Measurements from ENCODE around the gene HTT. TPM values are rescaled to one million over a fixed set of nuclear protein-coding genes. Genes with fewer than 3 reads are reported as not detected.

HTT gene
- total RNA-seq, 1 experiment from 2014 or later: 85.4 TPM

DNA sequence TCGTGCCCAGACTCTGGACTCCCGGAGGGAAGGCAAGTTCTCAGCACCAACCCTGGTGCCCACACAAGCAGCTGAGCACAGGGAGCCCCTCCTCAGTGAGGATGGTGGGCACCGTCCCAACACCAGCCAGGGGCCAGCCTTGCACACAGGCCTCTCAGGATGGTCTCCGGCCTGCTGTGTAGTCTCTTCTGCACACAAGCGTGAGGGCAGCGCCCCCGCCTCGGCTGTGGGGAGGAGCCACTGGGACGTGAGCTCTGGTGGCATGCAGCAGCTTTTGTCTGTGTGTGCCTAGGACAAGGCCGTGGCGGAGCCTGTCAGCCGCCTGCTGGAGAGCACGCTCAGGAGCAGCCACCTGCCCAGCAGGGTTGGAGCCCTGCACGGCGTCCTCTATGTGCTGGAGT lies 158.4 kb downstream of the HTT start (continued):
- TF ChIP-seq, protein P1, sequence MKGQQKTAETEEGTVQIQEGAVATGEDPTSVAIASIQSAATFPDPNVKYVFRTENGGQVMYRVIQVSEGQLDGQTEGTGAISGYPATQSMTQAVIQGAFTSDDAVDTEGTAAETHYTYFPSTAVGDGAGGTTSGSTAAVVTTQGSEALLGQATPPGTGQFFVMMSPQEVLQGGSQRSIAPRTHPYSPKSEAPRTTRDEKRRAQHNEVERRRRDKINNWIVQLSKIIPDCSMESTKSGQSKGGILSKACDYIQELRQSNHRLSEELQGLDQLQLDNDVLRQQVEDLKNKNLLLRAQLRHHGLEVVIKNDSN (CRISPR knock-in tag; IDR thresholded peaks at IDR 0.05): no peak
- no peak for TF ChIP-seq PRRX2 (CRISPR knock-in tag; IDR thresholded peaks at IDR 0.05)
- TF ChIP-seq, protein P2, sequence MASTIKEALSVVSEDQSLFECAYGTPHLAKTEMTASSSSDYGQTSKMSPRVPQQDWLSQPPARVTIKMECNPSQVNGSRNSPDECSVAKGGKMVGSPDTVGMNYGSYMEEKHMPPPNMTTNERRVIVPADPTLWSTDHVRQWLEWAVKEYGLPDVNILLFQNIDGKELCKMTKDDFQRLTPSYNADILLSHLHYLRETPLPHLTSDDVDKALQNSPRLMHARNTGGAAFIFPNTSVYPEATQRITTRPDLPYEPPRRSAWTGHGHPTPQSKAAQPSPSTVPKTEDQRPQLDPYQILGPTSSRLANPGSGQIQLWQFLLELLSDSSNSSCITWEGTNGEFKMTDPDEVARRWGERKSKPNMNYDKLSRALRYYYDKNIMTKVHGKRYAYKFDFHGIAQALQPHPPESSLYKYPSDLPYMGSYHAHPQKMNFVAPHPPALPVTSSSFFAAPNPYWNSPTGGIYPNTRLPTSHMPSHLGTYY (CRISPR knock-in tag; IDR thresholded peaks at IDR 0.05): no peak

DNA sequence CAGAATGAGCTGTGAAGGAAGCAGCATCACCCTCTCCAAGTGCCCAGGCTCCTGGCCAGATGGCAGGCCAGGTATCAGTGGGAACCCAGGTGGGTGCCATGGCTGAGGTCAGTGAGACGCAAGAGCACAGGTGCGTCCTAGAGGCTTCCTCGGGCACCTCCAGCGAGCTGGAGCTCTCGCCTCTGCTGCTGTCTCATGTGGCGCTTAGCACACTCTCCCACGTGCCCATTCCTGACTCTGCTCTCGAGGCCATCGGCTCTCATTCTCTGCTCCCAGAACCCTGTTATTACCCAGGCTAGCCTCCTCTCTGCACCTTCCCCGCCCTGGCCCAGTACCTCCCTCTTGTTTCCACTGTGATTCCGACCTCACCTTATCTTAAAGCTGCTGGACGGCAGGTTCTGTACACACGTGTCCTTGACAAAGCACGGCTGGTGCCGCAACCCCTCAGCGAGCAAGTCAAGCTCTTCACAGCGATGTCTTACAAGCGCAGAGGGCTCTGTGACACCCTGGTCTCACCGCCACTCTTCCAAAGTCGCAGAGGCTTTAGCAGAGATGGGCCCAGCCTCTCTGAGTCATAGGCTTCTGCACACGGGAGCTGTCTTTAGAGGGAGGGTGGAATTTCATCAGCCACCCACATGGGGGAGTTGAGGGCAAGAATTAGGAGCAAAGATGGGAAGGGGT lies 159.1 kb downstream of the HTT start:
- Mint-ChIP-seq H3K4me3 (no peak overlapping the region), H3K27ac (peak overlapping the region; percentile 30; the same call in 1 of the 2 replicates), H3K27me3 (ENCODE audit: low read depth) (peaks cover 20% of the 10 kb centered on the region), H3K36me3 (peaks cover 69% of the 10 kb centered on the region), H3K4me1 (peaks cover 15% of the 10 kb centered on the region), H3K9me3 (peaks cover 8% of the 10 kb centered on the region)
- POLR2A ChIA-PET: no interaction called here
- ATAC-seq (no peak), DNase-seq (ENCODE audit: low spot score) (no peak)
- CTCF ChIA-PET: interaction anchor here (0.7 to 1.7 kb wide), 7 partner anchors 8 to 91 kb away, joined by 3 to 11 read pairs (median 3); partner anchors contain the start of gene MSANTD1
- no peak for TF ChIP-seq ZNF232 (CRISPR knock-in tag; IDR thresholded peaks at IDR 0.05)
- TF ChIP-seq, protein P3, sequence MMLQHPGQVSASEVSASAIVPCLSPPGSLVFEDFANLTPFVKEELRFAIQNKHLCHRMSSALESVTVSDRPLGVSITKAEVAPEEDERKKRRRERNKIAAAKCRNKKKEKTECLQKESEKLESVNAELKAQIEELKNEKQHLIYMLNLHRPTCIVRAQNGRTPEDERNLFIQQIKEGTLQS (CRISPR knock-in tag; conservative IDR thresholded peaks at IDR 0.05): no peak

DNA sequence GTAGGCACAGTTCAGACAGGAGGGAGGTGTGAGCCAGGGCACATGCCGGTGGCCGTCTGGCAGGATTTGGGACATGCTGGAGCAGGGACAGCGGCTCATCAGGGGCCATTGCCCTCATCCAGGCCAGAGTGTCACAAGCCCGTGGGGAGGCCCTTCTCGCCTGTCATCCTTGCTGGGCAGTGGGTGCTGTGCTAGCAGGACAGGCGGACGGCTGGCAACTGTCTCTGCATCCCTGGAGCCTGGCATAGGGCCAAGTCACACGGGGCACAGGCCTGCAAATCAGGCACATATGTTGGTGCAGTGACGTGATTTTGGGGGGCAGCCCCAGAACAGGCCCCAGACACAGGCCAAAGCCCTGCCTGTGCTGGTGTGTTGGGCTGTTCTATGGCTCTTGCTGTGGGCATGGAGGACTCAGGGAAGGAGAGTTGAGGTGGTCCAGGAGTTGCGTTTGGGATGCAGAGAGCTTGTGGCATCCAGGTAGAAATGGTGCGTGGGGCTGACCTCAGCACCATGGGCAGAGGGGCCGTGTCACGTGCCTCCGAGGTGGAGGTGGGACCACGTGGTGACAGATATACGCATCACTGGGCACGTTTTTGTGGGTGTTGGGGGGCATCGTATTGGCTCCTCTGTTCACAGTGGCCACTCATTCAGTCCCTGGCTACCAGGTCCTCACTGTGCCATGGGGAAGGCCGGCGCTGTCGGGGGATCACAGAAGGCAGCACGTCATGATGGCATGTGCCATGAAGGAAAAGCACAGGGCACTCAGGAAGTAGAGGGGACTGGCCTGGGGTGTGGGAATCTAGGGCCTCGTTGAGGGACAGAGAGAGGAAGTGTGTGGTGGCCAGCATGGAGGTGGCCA lies 159.9 kb downstream of the HTT start:
- Mint-ChIP-seq H3K36me3 (peaks cover 63% of the 10 kb centered on the region), H3K9me3 (peaks cover 2% of the 10 kb centered on the region), H3K27ac (no peak overlapping the region; the same call in 1 of the 2 replicates), H3K4me1 (peaks cover 15% of the 10 kb centered on the region), H3K27me3 (ENCODE audit: low read depth) (peaks cover 20% of the 10 kb centered on the region), H3K4me3 (no peak overlapping the region)
- DNase-seq (ENCODE audit: low spot score) (no peak), ATAC-seq (no peak)
- TF ChIP-seq NR3C1 (CRISPR knock-in tag; conservative IDR thresholded peaks at IDR 0.05; ENCODE audit: low read depth) (no peak), FOXP1 (CRISPR knock-in tag; IDR thresholded peaks at IDR 0.05; ENCODE audit: borderline replicate concordance) (no peak), EMX1 (CRISPR knock-in tag; IDR thresholded peaks at IDR 0.05) (no peak), PRRX2 (CRISPR knock-in tag; IDR thresholded peaks at IDR 0.05) (no peak), ELF4 (CRISPR knock-in tag; IDR thresholded peaks at IDR 0.05; ENCODE audit: low read depth) (no peak)
- TF ChIP-seq, protein P4, sequence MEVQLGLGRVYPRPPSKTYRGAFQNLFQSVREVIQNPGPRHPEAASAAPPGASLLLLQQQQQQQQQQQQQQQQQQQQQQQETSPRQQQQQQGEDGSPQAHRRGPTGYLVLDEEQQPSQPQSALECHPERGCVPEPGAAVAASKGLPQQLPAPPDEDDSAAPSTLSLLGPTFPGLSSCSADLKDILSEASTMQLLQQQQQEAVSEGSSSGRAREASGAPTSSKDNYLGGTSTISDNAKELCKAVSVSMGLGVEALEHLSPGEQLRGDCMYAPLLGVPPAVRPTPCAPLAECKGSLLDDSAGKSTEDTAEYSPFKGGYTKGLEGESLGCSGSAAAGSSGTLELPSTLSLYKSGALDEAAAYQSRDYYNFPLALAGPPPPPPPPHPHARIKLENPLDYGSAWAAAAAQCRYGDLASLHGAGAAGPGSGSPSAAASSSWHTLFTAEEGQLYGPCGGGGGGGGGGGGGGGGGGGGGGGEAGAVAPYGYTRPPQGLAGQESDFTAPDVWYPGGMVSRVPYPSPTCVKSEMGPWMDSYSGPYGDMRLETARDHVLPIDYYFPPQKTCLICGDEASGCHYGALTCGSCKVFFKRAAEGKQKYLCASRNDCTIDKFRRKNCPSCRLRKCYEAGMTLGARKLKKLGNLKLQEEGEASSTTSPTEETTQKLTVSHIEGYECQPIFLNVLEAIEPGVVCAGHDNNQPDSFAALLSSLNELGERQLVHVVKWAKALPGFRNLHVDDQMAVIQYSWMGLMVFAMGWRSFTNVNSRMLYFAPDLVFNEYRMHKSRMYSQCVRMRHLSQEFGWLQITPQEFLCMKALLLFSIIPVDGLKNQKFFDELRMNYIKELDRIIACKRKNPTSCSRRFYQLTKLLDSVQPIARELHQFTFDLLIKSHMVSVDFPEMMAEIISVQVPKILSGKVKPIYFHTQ (CRISPR knock-in tag; IDR thresholded peaks at IDR 0.05): no peak
- ChIA-PET CTCF (interaction anchor here (0.9 to 2.6 kb wide), 5 partner anchors 10 to 84 kb away, joined by 3 to 11 read pairs (median 4); partner anchors contain the start of gene MSANTD1), POLR2A (no interaction called here)

DNA sequence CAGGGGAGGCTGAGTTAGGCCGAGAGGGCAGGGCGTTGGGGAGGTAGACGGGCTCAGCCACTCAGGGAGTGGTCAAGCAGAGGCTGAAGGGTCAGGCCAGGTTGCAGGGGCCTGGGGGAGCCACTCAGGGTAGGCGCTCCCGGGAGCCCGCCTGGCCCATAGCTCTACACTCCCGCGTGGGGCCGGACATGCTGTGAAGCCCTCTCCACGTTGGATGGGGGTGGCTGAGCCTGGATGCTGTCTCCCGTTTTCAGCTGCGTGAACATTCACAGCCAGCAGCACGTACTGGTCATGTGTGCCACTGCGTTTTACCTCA lies 160.5 kb downstream of the HTT start:
- POLR2A ChIA-PET: no interaction called here
- DNase-seq (ENCODE audit: low spot score): no peak

More for the DNA sequence above, 160.5 kb downstream of the HTT start:
- ATAC-seq: no peak
- no peak overlapping the region for H3K4me3 Mint-ChIP-seq
- H3K4me1 Mint-ChIP-seq: peaks cover 15% of the 10 kb centered on the region
- CTCF ChIA-PET: interaction anchor here (2.6 kb wide), 1 partner anchor 84 kb away, joined by 8 read pairs; no protein-coding TSS in a partner anchor
- H3K27ac Mint-ChIP-seq: no peak overlapping the region
- peaks cover 20% of the 10 kb centered on the region for H3K27me3 Mint-ChIP-seq (ENCODE audit: low read depth)
- peaks cover 57% of the 10 kb centered on the region for H3K36me3 Mint-ChIP-seq
- TF ChIP-seq, protein P5, sequence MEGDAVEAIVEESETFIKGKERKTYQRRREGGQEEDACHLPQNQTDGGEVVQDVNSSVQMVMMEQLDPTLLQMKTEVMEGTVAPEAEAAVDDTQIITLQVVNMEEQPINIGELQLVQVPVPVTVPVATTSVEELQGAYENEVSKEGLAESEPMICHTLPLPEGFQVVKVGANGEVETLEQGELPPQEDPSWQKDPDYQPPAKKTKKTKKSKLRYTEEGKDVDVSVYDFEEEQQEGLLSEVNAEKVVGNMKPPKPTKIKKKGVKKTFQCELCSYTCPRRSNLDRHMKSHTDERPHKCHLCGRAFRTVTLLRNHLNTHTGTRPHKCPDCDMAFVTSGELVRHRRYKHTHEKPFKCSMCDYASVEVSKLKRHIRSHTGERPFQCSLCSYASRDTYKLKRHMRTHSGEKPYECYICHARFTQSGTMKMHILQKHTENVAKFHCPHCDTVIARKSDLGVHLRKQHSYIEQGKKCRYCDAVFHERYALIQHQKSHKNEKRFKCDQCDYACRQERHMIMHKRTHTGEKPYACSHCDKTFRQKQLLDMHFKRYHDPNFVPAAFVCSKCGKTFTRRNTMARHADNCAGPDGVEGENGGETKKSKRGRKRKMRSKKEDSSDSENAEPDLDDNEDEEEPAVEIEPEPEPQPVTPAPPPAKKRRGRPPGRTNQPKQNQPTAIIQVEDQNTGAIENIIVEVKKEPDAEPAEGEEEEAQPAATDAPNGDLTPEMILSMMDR (IDR thresholded peaks at IDR 0.05): no peak
- TF ChIP-seq NFE2L1 (CRISPR knock-in tag; IDR thresholded peaks at IDR 0.05): no peak
- TF ChIP-seq, protein P6, sequence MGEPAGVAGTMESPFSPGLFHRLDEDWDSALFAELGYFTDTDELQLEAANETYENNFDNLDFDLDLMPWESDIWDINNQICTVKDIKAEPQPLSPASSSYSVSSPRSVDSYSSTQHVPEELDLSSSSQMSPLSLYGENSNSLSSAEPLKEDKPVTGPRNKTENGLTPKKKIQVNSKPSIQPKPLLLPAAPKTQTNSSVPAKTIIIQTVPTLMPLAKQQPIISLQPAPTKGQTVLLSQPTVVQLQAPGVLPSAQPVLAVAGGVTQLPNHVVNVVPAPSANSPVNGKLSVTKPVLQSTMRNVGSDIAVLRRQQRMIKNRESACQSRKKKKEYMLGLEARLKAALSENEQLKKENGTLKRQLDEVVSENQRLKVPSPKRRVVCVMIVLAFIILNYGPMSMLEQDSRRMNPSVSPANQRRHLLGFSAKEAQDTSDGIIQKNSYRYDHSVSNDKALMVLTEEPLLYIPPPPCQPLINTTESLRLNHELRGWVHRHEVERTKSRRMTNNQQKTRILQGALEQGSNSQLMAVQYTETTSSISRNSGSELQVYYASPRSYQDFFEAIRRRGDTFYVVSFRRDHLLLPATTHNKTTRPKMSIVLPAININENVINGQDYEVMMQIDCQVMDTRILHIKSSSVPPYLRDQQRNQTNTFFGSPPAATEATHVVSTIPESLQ (CRISPR knock-in tag; IDR thresholded peaks at IDR 0.05): no peak
- no peaks in the 10 kb centered on the region for H3K9me3 Mint-ChIP-seq

Measured in WTC11 (cell line).